ENCODE measurements around the gene TMEFF2. TPM values are rescaled to one million over a fixed set of nuclear protein-coding genes. Genes with fewer than 3 reads are reported as not detected.
A peak's percentile ranks its signal among the peaks of the same experiment; 100 is the strongest.

Gene TMEFF2
- total and polyA plus RNA-seq, 8 donors, result 0.18 to 1.0 (median 0.39) TPM; not detected in 2

- Histone ChIP-seq H3K36me3 (no peaks in the 10 kb centered on the region), H3K4me3 (no peak overlapping the region), H3K27me3 (no peaks in the 10 kb centered on the region), H3K4me1 (no peaks in the 10 kb centered on the region), H3K9me3 (no peaks in the 10 kb centered on the region), H3K27ac (no peak overlapping the region)
- no peak for TF ChIP-seq CTCF (IDR thresholded peaks at IDR 0.05)
- intact Hi-C loops (cut with DNase I), result no loop called here
- DNase-seq, result no peak
- no peak for ATAC-seq
Observed at GRCh38 chr2:191968120-191968519, 226.6 kb downstream of the TMEFF2 start.

GRCh38 chr2:191965733-191966132 lies 229.0 kb downstream of the TMEFF2 start:
- no peak for ATAC-seq
- no peak for TF ChIP-seq CTCF (IDR thresholded peaks at IDR 0.05)

GRCh38 chr2:191961556-191961955 lies 233.2 kb downstream of the TMEFF2 start:
- no peaks in the 10 kb centered on the region for H3K27me3 ChIP-seq
- DNase-seq (no peak), ATAC-seq (no peak)
- H3K9me3 ChIP-seq, result no peaks in the 10 kb centered on the region
- intact Hi-C loops (cut with DNase I), result no loop called here
- peaks cover 0 to 14% of the 10 kb centered on the region in 2 donors for H3K4me1 ChIP-seq
- H3K4me3 ChIP-seq, result no peak overlapping the region
- H3K27ac ChIP-seq, result no peak overlapping the region
- no peaks in the 10 kb centered on the region for H3K36me3 ChIP-seq
- TF ChIP-seq CTCF (IDR thresholded peaks at IDR 0.05), result no peak

More at GRCh38 chr2:191965733-191966132, 229.0 kb downstream of the TMEFF2 start:
- no peaks in the 10 kb centered on the region for H3K27me3 ChIP-seq
- intact Hi-C loops (cut with DNase I), result no loop called here
- H3K36me3 ChIP-seq, result no peaks in the 10 kb centered on the region
- H3K9me3 ChIP-seq, result no peaks in the 10 kb centered on the region
- H3K4me3 ChIP-seq, result no peak overlapping the region
- no peak overlapping the region for H3K27ac ChIP-seq
- DNase-seq, result no peak
- H3K4me1 ChIP-seq, result peaks cover 0 to 3% of the 10 kb centered on the region in 2 donors

GRCh38 chr2:191959209-191959608 lies 235.5 kb downstream of the TMEFF2 start:
- no peaks in the 10 kb centered on the region for H3K27me3 ChIP-seq
- no peaks in the 10 kb centered on the region for H3K36me3 ChIP-seq
- no peak overlapping the region for H3K27ac ChIP-seq
- H3K9me3 ChIP-seq, result no peaks in the 10 kb centered on the region
- H3K4me3 ChIP-seq, result no peak overlapping the region
- peaks cover 0 to 14% of the 10 kb centered on the region in 2 donors for H3K4me1 ChIP-seq
- no peak for TF ChIP-seq CTCF (IDR thresholded peaks at IDR 0.05)
- ATAC-seq, result peak; percentile 94
- intact Hi-C loops (cut with DNase I), result no loop called here
- peak in 2 of 4 donors; percentile 24 to 53 for DNase-seq

- Histone ChIP-seq H3K27ac (no peak overlapping the region), H3K27me3 (no peaks in the 10 kb centered on the region), H3K4me3 (no peak overlapping the region), H3K9me3 (no peaks in the 10 kb centered on the region), H3K36me3 (no peaks in the 10 kb centered on the region), H3K4me1 (peaks cover 0 to 14% of the 10 kb centered on the region in 2 donors)
- ATAC-seq, result no peak
- intact Hi-C loops (cut with DNase I), result no loop called here
- TF ChIP-seq CTCF (IDR thresholded peaks at IDR 0.05), result no peak
- no peak for DNase-seq
Observed at GRCh38 chr2:191957996-191958860, 236.5 kb downstream of the TMEFF2 start.

Data from left lung (tissue), 10 donors.